HUES64 (cell line): Measurements from ENCODE around the gene USP46.

Source experiments
- H3K27ac ChIP-seq: 2 replicates; pipeline ENCODE4 v1.7.0; 2013; ENCODE audit warnings: low read depth, low read length, inconsistent platforms
- H3K27me3 ChIP-seq: 2 replicates; pipeline ENCODE4 v1.6.1; 2013; ENCODE audit warnings: mild to moderate bottlenecking, low read length; ENCODE audit not compliant: insufficient read depth
- H3K36me3 ChIP-seq: 2 replicates; pipeline ENCODE4 v1.6.1; 2013; ENCODE audit warnings: mild to moderate bottlenecking, low read length; ENCODE audit not compliant: insufficient read depth
- H3K4me1 ChIP-seq: 2 replicates; pipeline ENCODE4 v1.6.1; 2013; ENCODE audit warnings: mild to moderate bottlenecking, low read length, moderate library complexity; ENCODE audit not compliant: insufficient read depth
- H3K4me3 ChIP-seq: 2 replicates; pipeline ENCODE4 v1.5.1; 2013; ENCODE audit warnings: mild to moderate bottlenecking, low read length, moderate library complexity
- H3K9ac ChIP-seq: 2 replicates; pipeline ENCODE4 v1.6.1; 2013; ENCODE audit warnings: mild to moderate bottlenecking, low read depth, low read length
- H3K9me3 ChIP-seq: 2 replicates; pipeline ENCODE4 v1.6.1; 2013; ENCODE audit warnings: low read depth, low read length; ENCODE audit not compliant: insufficient read depth
- WGBS: fragments of 150-250, 120-280 bp; methylation state at CpG from one replicate; pipeline ENCODE4 v1.1.7; 2013; ENCODE audit warnings: missing lambda C conversion rate; 5-methylcytosine and 5-hydroxymethylcytosine counted together

Gene USP46

DNA sequence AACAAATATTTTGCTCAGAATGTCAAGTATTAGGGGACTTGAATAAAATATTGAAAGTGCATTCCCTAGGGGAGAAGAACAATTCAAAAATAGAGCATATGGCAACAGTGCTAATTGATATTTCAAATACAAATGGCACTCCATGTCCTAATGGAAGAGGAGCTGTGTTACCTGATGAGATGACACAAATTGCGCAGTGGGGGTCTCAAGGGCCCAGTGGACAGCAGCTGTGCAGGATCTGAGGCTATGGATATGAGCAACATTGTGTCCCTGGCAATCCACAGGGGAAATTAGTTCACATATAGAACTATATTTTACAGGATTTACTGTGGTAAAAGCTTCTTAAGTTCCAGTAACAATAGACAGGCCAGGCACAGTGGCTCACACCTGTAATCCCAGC is 17.4 kb upstream of the USP46 start:
- Histone ChIP-seq H3K36me3 (no peaks in the 10 kb centered on the region), H3K9ac (no peak overlapping the region), H3K9me3 (no peaks in the 10 kb centered on the region), H3K4me1 (no peaks in the 10 kb centered on the region), H3K27ac (no peak overlapping the region), H3K27me3 (no peaks in the 10 kb centered on the region), H3K4me3 (no peak overlapping the region)
- WGBS = 93% methylated on average over 1 of the region's 1 CpG

DNA sequence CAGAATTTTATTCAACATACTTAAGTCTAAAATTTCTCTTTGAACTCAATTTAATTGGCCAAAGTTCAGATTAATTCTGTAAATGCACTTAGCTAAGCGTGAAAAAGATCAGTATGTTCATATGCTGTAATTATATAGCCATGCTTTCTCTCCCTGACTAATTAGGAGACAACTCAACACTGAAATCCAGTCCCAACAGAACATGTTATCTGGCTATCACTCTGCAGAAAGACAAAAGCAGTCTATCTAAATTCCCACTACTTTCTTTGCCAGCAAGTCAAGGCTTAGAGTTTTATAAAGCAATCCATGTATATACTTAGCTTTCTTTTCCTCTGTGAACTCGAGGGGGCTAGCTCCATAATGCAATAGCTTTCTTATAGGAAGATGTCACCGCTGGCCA is 16.0 kb upstream of the USP46 start:
- Histone ChIP-seq H3K4me1 (no peaks in the 10 kb centered on the region), H3K27me3 (no peaks in the 10 kb centered on the region), H3K36me3 (no peaks in the 10 kb centered on the region), H3K9me3 (no peaks in the 10 kb centered on the region), H3K27ac (no peak overlapping the region), H3K9ac (no peak overlapping the region), H3K4me3 (no peak overlapping the region)
- WGBS = 95% methylated on average over 3 of the region's 3 CpGs

DNA sequence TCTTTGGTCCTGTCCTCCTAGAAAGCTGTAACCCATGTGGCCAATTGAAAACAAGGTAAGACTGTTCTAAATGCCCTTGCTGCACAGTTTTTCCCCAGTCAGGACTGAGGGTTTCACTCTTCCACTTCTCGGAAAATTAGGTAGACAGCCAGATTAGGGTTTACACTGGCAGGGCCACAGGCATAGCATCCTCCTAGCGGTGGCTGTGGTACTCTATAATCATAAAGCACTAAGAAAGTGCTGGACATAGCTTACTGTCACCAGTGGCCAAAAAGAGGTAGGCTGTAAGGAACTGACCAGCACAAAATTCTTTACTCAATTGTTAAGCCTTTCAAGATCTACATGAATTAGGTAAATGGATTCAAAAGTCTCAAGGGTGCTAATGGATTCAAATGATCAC is 11.6 kb upstream of the USP46 start:
- H3K27me3 ChIP-seq = no peaks in the 10 kb centered on the region
- no peak overlapping the region for H3K27ac ChIP-seq
- WGBS = 95% methylated on average over 2 of the region's 2 CpGs
- H3K9ac ChIP-seq = no peak overlapping the region
- H3K4me1 ChIP-seq = no peaks in the 10 kb centered on the region
- no peaks in the 10 kb centered on the region for H3K9me3 ChIP-seq
- H3K4me3 ChIP-seq = no peak overlapping the region
- H3K36me3 ChIP-seq = no peaks in the 10 kb centered on the region

DNA sequence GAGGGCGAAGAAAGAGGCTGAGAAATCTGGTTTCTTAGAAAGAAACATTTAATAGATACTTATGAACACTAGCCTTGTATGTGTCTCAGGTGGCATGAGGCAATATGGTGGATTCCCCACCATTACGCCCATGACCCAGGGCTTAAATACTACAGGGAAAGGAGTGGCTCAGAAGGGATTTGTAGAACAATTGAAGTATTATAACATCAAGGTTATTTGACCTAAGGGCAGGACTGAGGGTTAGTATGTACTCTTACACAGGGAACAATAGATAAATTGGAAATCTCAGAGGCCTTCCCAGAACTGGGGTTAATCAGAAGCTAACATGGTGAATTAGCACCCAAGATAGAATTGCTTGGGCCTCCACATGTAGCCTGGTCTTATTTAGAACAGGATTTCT is 11.0 kb upstream of the USP46 start:
- H3K4me1 ChIP-seq = no peaks in the 10 kb centered on the region
- H3K27me3 ChIP-seq = no peaks in the 10 kb centered on the region
- no peaks in the 10 kb centered on the region for H3K9me3 ChIP-seq
- no peak overlapping the region for H3K4me3 ChIP-seq
- WGBS = 79% methylated on average over 2 of the region's 2 CpGs
- no peak overlapping the region for H3K9ac ChIP-seq
- no peak overlapping the region for H3K27ac ChIP-seq
- no peaks in the 10 kb centered on the region for H3K36me3 ChIP-seq

DNA sequence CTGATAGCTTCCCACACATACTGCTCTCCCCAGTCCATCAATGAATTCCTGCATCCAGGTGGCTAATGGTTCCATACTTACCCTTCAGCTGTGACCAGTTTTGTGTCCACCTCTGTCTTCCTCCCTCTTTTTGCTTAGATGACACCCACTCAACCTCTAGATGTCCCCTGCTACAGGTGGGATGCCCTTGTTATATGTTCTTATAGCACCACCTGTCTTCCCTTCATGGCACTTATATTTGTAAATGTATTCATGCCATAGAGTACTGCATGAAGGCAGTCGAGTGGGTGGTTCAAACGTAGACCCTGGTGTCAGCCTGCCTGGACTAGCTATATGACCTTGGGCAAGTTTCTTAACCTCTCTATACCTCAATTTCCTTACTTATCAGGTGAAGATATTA is 6.5 kb upstream of the USP46 start:
- peaks cover 6% of the 10 kb centered on the region for H3K27me3 ChIP-seq
- peaks cover 5% of the 10 kb centered on the region for H3K36me3 ChIP-seq
- WGBS = 73% methylated on average over 2 of the region's 2 CpGs
- no peak overlapping the region for H3K27ac ChIP-seq
- H3K4me1 ChIP-seq = no peaks in the 10 kb centered on the region; the same call in 1 of the 2 replicates
- no peak overlapping the region for H3K9ac ChIP-seq
- 0 out of 2 replicates have a peak, but pooled peaks cover 5% of the 10 kb centered on the region for H3K9me3 ChIP-seq
- H3K4me3 ChIP-seq = no peak overlapping the region

DNA sequence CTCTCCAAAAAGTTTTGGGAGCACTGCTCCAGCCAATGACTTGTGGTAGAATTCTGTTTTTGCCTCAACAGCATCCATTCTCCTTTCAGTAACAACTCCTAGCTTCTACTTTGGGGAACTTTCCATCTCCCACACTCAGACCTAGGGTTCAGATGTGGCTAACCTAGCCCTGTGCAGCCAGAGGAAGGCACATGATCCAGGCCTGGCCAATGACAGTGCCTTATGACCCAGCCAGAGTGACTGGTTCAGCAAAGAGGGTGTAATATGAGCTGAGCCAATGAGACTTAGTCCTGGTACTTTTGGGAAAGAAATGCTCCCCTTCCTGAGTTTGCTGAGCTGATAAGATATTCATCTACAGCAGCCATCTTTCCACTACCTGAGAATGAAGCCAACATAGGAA is 5.4 kb upstream of the USP46 start:
- peaks cover 5% of the 10 kb centered on the region for H3K36me3 ChIP-seq
- no peak overlapping the region for H3K4me3 ChIP-seq
- H3K9ac ChIP-seq = no peak overlapping the region
- H3K9me3 ChIP-seq = 0 out of 2 replicates have a peak, but pooled peaks cover 5% of the 10 kb centered on the region
- H3K4me1 ChIP-seq = peaks cover 4% of the 10 kb centered on the region
- H3K27me3 ChIP-seq = peaks cover 13% of the 10 kb centered on the region
- no peak overlapping the region for H3K27ac ChIP-seq

DNA sequence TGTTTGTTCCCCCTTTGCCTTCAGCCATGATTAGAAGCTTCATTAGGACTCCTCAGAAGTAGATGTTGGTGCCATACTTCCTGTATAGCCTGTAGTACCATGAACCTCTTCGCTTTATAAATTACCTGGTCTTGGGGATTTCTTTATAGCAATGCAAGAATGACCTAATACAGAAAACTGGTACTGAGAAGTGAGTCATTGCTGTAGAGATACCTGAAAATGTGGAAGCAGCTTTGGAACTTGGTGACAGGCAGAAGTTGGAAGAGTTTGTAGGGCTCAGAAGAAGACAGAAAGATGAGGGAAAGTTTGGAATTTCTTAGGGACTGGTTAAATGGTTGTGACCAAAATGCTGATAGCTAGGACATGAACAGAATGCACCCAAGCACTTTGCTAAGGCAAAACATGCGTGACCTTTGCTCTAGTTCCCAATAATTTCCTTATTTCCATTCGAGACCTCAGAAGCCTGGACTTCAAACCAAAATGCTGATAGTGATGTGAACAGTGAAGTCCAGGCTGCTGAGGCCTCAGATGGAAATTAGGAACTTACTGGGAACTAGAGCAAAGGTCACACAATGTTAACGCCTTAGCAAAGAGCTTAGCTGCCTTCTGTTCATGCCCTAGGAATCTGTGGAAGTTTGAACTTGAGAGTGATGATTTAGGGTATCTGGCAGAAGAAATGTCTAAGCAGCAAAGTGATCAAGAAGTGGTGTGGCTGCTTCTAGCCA is 3.0 kb upstream of the USP46 start:
- 82% methylated on average over 4 of the region's 4 CpGs for WGBS
- Histone ChIP-seq H3K36me3 (peaks cover 5% of the 10 kb centered on the region), H3K4me1 (peaks cover 11% of the 10 kb centered on the region), H3K4me3 (no peak overlapping the region), H3K27ac (no peak overlapping the region), H3K9me3 (0 out of 2 replicates have a peak, but pooled peaks cover 5% of the 10 kb centered on the region), H3K9ac (no peak overlapping the region), H3K27me3 (peaks cover 13% of the 10 kb centered on the region)

DNA sequence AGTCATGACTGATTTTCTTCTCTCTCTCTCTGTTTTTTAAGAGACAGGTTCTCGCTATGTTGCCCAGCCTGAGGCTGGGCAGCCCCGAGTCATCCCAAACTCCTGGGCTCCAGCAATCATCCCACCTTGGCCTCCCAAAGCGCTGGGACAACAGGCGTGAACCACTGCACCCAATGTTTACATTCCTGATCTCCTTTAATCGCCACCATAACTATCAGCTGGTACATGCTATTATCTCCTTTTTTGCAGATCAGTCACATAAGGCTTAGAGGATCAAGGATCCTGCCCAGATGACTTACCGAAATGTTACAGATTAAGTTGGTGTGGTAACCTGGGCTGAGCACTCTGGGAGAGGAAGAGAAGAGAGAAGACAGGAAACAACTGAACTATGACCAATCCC is 1.5 kb upstream of the USP46 start:
- Histone ChIP-seq H3K27ac (no peak overlapping the region), H3K4me3 (peak overlapping the region; percentile 87), H3K27me3 (peaks cover 13% of the 10 kb centered on the region), H3K9me3 (0 out of 2 replicates have a peak, but pooled peaks cover 5% of the 10 kb centered on the region), H3K36me3 (peaks cover 5% of the 10 kb centered on the region), H3K9ac (no peak overlapping the region), H3K4me1 (peaks cover 19% of the 10 kb centered on the region)
- 89% methylated on average over 6 of the region's 6 CpGs for WGBS

DNA sequence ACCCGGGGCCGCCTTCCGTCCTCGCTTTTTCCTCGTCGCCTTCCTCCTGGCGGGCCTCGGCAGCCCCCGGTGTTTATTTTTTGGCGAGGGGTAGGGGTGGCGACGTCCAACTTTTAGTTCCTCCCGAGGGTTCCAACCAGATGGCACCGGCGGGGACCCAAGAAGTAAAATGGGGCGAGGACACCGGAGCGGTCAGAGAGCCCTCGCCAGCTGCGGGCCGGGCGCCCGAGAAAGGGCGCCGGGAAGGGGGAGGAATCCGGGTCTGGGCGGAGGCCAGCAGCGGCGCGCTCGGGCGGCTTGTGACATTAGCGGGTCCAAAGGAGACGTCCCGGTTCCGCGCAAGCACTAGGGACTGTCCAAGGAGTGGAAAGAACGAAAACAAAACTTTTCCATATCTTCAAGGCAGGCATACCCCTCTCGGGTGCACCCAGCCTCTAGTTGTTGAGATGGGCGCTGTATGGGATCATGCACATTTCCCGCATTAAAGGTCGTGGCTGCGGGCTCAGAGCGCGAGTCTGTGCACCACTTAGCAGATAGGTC is 691 bp upstream of the USP46 start:
- 3% methylated on average over 45 of the region's 45 CpGs for WGBS
- H3K27ac ChIP-seq = peak overlapping the region; percentile 84
- 0 out of 2 replicates have a peak, but pooled peaks cover 5% of the 10 kb centered on the region for H3K9me3 ChIP-seq
- H3K27me3 ChIP-seq = peaks cover 13% of the 10 kb centered on the region
- H3K9ac ChIP-seq = peak overlapping the region; percentile 89
- peaks cover 21% of the 10 kb centered on the region for H3K4me1 ChIP-seq
- peak overlapping the region; percentile 87 for H3K4me3 ChIP-seq
- peaks cover 10% of the 10 kb centered on the region for H3K36me3 ChIP-seq

DNA sequence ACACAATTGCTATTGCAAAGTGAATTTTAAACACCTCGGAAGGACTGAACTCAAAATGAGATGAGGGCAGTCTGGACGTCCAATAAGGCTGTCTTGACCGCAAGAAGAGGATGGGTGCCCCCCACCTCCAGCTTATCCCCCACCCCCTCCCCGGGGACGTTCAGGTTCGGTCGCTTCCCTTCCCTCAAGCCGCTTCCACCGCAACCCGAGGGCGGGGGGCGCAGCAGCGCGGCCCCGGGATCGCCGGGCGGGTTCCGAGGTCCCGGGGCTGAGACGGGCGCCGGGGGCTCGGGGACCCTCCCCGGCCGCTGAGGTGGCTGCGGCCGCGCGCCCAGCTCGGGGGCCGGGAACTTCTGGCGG is 480 bp downstream of the USP46 start:
- Histone ChIP-seq H3K4me1 (peaks cover 21% of the 10 kb centered on the region), H3K9me3 (0 out of 2 replicates have a peak, but pooled peaks cover 5% of the 10 kb centered on the region), H3K36me3 (peaks cover 11% of the 10 kb centered on the region), H3K9ac (peak overlapping the region; percentile 89), H3K27me3 (peaks cover 13% of the 10 kb centered on the region), H3K4me3 (peak overlapping the region; percentile 87), H3K27ac (peak overlapping the region; percentile 86)
- WGBS = under 1% methylated on average over 33 of the region's 33 CpGs

DNA sequence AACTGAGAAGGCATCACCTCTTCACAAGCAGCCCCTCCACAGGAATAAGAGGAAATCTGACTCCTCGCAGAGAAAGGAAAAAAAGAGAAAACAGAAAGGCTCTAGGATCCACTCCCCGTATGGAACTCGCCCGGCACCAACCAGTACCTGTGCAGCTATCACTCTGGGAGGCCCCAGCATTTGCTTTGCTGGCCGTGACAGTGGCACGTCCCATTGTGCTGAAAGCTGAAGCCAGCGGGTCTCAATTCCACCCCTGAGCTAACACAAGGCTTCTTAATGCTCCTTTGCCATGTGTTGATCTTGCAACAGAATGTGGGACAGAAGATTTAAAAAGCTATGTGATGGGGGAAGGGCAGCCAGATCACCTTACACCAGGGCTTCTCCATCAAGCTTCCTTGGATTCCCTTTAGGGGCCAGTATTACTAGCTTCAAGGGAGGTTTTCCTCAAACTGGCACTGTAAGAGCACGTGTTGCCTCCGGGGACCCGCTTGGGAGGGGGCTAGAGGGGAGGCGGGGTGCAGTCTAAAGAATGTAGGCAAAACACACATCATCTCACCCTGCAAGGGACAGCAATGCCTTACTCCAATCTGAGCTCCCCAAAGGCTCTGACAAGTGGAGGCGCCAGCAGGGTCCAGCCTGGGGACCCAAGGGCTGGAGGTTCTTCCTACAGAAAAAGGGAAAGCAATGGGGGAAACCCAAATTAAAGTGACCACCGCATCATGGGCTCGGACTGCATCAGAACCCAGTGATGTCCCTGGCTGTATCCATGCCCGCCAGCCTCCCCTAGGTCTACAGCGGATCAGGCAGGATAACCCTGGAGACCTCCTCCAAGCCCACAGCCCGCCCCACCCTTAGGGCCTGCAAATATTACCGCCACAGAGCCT is 1.2 kb downstream of the USP46 start:
- peak overlapping the region; percentile 87 for H3K4me3 ChIP-seq
- H3K4me1 ChIP-seq = peaks cover 21% of the 10 kb centered on the region
- 8% methylated on average over 18 of the region's 18 CpGs for WGBS
- H3K9me3 ChIP-seq = 0 out of 2 replicates have a peak, but pooled peaks cover 1% of the 10 kb centered on the region
- peaks cover 11% of the 10 kb centered on the region for H3K36me3 ChIP-seq
- peak overlapping the region; percentile 89 for H3K9ac ChIP-seq
- H3K27ac ChIP-seq = peak overlapping the region; percentile 86
- H3K27me3 ChIP-seq = peaks cover 13% of the 10 kb centered on the region
